Subcutaneous abdominal adipose tissue (tissue), 5 donors: ENCODE measurements around the gene PRPF4.
"Not testable (repeated sequence)": the region's sequence is repeated elsewhere in the genome, so short reads cannot be mapped to it uniquely, and the experiment has no call there.

Experiments used
- H3K27ac ChIP-seq: one replicate; pipeline ENCODE4 v1.7.0; 2013; ENCODE audit warnings: low read depth, mild to moderate bottlenecking, inconsistent platforms, low read length, moderate library complexity
- H3K27me3 ChIP-seq, 5 donors: one replicate each; pipeline ENCODE4 v1.7.0; 2013; ENCODE audit warnings: low read length in 5 of 5, inconsistent platforms in 1 of 5; ENCODE audit not compliant: control insufficient read depth in 5 of 5, insufficient read depth in 4 of 5
- H3K36me3 ChIP-seq, 5 donors: one replicate each; pipeline ENCODE4 v1.7.0; 2013; ENCODE audit warnings: low read length in 5 of 5; ENCODE audit not compliant: control insufficient read depth in 5 of 5, insufficient read depth in 5 of 5
- H3K4me1 ChIP-seq, 5 donors: one replicate each; pipeline ENCODE4 v1.7.0; 2013; ENCODE audit warnings: low read length in 5 of 5, mild to moderate bottlenecking in 3 of 5, moderate library complexity in 1 of 5; ENCODE audit not compliant: control insufficient read depth in 5 of 5, insufficient read depth in 5 of 5
- H3K4me3 ChIP-seq, 5 donors: one replicate each; pipeline ENCODE4 v1.7.0; 2013; ENCODE audit warnings: low read length in 5 of 5, low read depth in 1 of 5
- H3K9ac ChIP-seq, 5 donors: one replicate each; pipeline ENCODE4 v1.7.0; 2013; ENCODE audit warnings: low read length in 5 of 5, mild to moderate bottlenecking in 4 of 5, moderate library complexity in 3 of 5
- H3K9me3 ChIP-seq, 5 donors: one replicate each; pipeline ENCODE4 v1.7.0; 2013; ENCODE audit warnings: low read length in 5 of 5; ENCODE audit not compliant: control insufficient read depth in 5 of 5
- donor health status: healthy.
- donor health status: healthy.
- donor health status: healthy.
- donor health status: healthy.
- donor health status: healthy.

PRPF4 gene

DNA sequence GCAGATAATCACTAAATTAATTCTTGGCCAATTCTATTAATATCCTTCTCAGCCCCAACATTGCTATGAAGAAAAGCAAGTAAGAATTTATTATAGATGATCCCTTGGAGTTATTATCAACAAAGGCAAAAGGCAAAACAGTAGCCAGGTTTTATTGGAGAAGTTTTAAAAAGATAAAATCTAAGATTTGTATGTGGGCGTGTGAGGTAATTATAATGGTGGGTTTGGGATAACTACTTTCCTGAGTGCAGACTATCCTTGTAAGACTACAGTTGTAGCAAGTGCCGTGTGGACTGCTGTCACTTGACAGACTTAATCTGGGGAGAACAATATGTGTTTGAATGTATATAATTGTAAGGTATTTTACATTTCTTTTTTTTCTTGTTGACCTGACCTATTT is 30.9 kb upstream of the PRPF4 start:
- no peak overlapping the region for H3K4me3 ChIP-seq
- H3K27ac ChIP-seq, result no peak overlapping the region
- no peaks in the 10 kb centered on the region for H3K4me1 ChIP-seq
- H3K36me3 ChIP-seq, result no peaks in the 10 kb centered on the region
- H3K9me3 ChIP-seq, result no peaks in the 10 kb centered on the region
- no peak overlapping the region for H3K9ac ChIP-seq
- H3K27me3 ChIP-seq, result no peaks in the 10 kb centered on the region

DNA sequence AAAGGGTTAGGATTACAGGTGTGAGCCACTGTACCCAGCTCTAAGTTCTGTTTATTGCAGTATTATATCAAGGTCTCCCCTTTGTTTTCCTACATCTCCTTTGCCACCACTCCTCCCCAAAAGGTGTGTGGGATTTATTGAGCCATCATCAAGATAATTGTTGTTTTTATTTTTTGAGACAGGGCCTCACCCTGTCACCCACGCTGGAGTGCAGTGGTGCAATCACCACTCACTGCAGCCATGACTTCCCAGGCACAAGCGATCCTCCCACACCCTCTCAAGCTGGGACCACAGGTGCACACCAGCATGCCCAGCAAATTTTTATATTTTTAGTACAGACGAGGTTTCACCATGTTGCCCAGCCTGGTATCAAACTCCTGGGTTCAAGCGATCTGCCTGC is 29.6 kb upstream of the PRPF4 start:
- no peak overlapping the region for H3K4me3 ChIP-seq
- no peak overlapping the region for H3K27ac ChIP-seq
- H3K27me3 ChIP-seq, result no peaks in the 10 kb centered on the region
- no peak overlapping the region for H3K9ac ChIP-seq
- H3K36me3 ChIP-seq, result no peaks in the 10 kb centered on the region
- H3K9me3 ChIP-seq, result no peaks in the 10 kb centered on the region
- no peaks in the 10 kb centered on the region for H3K4me1 ChIP-seq

DNA sequence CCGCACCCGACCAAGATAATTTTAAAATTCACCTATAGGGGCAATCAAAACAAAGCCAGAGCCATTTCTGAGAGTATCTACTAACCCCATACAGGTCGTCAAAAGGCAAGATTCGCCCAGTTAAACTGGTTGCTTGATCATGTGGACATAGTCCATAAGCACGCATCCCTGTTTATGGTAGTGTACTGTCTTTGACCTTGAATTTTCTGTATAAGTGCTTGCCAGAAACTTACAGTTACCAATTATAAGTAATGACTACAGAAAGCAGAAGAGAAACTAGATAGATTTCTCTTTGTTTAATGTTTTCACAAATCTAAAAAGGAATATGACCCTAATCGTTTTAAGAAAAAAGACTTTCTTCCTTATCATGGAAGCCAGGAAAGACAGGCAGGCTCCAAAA is 28.5 kb upstream of the PRPF4 start:
- Histone ChIP-seq H3K9me3 (no peaks in the 10 kb centered on the region), H3K4me1 (no peaks in the 10 kb centered on the region), H3K9ac (no peak overlapping the region), H3K27me3 (no peaks in the 10 kb centered on the region), H3K27ac (no peak overlapping the region), H3K4me3 (no peak overlapping the region), H3K36me3 (no peaks in the 10 kb centered on the region)

DNA sequence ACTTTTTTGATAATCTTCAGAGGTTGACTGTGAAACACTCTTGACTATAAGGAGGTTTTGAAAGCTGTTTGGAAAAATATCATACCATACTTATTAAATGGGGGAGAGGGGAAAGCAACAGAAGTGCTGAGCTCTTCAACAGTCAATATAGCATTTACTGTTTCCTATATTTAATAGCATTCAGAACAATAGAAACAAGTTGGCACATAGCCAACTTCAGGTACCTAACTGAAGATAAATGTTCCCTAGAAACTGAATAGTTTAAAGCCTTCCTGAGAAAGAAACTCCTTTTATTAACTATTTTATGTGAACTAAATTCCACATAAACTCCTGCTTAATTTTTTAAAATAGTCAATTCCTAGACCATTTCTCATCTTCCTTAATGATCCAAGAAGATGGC is 27.8 kb upstream of the PRPF4 start:
- no peaks in the 10 kb centered on the region for H3K4me1 ChIP-seq
- no peaks in the 10 kb centered on the region for H3K36me3 ChIP-seq
- H3K9ac ChIP-seq, result no peak overlapping the region
- no peaks in the 10 kb centered on the region for H3K9me3 ChIP-seq
- no peak overlapping the region for H3K4me3 ChIP-seq
- no peaks in the 10 kb centered on the region for H3K27me3 ChIP-seq
- H3K27ac ChIP-seq, result no peak overlapping the region

DNA sequence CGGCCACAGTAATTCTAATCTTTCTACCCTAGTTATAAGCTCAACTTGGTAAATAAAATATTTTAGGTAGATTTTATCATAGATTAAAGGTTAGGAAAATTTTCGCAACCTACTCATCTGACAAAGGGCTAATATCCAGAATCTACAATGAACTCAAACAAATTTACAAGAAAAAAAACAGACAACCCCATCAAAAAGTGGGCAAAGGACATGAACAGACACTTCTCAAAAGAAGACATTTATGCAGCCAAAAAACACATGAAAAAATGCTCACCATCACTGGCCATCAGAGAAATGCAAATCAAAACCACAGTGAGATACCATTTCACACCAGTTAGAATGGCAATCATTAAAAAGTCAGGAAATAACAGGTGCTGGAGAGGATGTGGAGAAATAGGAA is 25.8 kb upstream of the PRPF4 start:
- H3K9me3 ChIP-seq, H3K9ac ChIP-seq, H3K4me1 ChIP-seq, H3K27me3 ChIP-seq, H3K27ac ChIP-seq, H3K36me3 ChIP-seq, H3K4me3 ChIP-seq: not testable (repeated sequence)

DNA sequence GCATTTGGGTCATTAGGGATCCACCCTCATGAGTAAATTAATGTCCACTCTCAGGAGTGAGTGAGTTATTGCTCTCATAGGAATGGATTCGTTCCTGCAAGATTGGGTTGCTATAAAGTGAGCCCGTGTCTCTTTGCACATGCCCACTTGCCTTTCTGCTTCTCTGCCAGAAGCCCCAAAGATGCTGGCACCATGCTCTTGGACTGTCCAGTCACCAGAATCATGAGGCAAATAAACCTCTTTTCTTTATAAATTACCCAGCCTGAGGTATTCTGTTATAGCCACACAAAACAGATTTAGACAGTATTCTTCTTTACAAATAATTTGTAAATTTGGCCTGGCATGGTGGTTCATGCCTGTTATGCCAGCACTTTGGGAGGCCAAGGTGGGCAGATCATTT is 24.7 kb upstream of the PRPF4 start:
- Histone ChIP-seq H3K4me1 (no peaks in the 10 kb centered on the region), H3K4me3 (no peak overlapping the region), H3K9ac (no peak overlapping the region), H3K36me3 (peaks cover 0 to 5% (median 0%) of the 10 kb centered on the region in 5 donors), H3K27me3 (no peaks in the 10 kb centered on the region), H3K9me3 (no peaks in the 10 kb centered on the region), H3K27ac (no peak overlapping the region)

DNA sequence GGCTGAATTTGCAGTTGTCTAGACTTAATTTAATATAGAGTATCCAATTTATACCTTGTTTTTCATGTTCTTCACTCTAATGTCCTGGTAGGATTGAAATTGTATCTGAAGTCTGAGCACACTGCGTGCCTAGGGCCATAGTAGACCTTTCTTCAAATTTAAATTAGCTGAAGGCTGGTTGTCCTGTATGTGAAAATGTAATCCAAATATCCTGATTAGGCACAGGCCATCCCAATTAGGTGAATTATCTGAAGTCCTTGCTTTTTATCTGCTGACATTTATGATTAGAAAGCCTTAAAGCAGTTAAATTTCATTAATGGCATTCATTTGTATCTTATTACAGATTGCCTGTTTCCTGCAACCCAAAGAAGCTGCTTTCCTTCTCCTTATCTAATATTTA is 20.5 kb upstream of the PRPF4 start:
- Histone ChIP-seq H3K4me1 (no peaks in the 10 kb centered on the region), H3K36me3 (peaks cover 19 to 35% (median 24%) of the 10 kb centered on the region in 5 donors), H3K9me3 (no peaks in the 10 kb centered on the region), H3K9ac (no peak overlapping the region), H3K4me3 (no peak overlapping the region), H3K27me3 (no peaks in the 10 kb centered on the region), H3K27ac (no peak overlapping the region)

DNA sequence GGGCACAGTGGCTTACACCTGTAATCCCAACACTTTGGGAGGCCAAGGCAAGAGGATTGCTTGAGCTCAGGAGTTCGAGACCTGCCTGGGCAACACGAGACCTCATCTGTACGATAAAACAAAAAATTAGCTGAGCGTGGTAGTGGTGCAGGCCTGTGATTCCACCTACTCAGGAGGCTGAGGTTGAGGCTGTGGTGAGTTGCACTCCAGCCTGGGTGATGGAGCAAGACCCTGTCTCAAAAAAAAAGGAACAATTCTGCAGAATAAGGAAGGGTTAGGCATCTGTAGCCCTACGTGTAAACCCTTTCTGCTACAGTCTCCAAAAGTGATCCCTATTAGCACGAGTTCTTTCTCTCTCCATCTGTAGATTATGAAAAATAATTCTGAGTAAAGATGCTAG is 20.0 kb upstream of the PRPF4 start:
- Histone ChIP-seq H3K4me1 (no peaks in the 10 kb centered on the region), H3K27me3 (no peaks in the 10 kb centered on the region), H3K9me3 (no peaks in the 10 kb centered on the region), H3K27ac (no peak overlapping the region), H3K4me3 (no peak overlapping the region), H3K9ac (no peak overlapping the region), H3K36me3 (peaks cover 20 to 39% (median 28%) of the 10 kb centered on the region in 5 donors)

DNA sequence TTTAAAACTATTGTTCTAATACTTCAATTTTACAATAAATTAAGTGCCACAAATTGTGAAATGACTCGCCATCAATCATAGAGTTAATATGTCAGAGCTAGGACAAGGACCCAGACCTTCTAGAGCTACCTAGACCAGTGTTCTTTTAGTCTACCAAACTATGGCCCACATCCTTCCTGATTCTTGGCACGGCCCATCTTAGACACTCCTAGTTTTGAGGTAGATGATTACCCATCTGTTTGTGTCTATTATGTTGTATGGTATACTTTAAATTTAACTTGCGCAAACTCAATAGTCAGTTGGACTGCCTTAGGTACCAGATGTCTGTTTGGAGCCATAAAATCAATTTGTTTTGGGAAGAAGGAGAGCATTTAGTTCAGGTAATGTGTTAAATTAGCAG is 17.6 kb upstream of the PRPF4 start:
- Histone ChIP-seq H3K36me3 (peaks cover 22 to 61% (median 46%) of the 10 kb centered on the region in 5 donors), H3K4me3 (no peak overlapping the region)

DNA sequence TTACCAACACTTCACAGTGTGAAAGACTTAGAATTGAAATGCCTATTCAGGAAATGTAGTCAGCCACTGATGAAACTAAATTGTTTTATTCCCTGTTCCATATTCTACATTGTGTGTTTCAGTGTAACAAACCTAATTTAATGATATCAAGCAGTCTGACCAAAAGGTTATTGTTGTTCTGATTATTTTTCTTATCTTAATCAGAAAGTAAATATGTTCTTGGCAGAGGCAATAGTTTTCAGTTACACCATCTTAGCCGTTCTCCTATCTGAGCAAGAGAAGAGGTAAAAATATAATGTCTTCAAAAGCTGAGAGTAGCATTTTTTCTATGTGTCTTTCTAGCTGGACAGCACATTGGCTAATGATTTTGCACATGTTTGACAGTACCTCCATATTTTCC is 17.2 kb upstream of the PRPF4 start:
- no peaks in the 10 kb centered on the region for H3K9me3 ChIP-seq
- no peak overlapping the region for H3K9ac ChIP-seq
- H3K4me1 ChIP-seq, result no peaks in the 10 kb centered on the region
- no peak overlapping the region for H3K27ac ChIP-seq
- H3K4me3 ChIP-seq, result no peak overlapping the region
- no peaks in the 10 kb centered on the region for H3K27me3 ChIP-seq
- peaks cover 23 to 61% (median 46%) of the 10 kb centered on the region in 5 donors for H3K36me3 ChIP-seq

More for the DNA sequence above, 17.6 kb upstream of the PRPF4 start:
- no peaks in the 10 kb centered on the region for H3K9me3 ChIP-seq
- H3K4me1 ChIP-seq, result no peaks in the 10 kb centered on the region
- no peaks in the 10 kb centered on the region for H3K27me3 ChIP-seq
- H3K9ac ChIP-seq, result no peak overlapping the region
- H3K27ac ChIP-seq, result no peak overlapping the region
